ENCODE measurements around the gene CLCN2. TPM values are rescaled to one million over a fixed set of nuclear protein-coding genes. Genes with fewer than 3 reads are reported as not detected.

The CLCN2 gene
- total and polyA plus RNA-seq, 2 of the 4 experiments (the other 2 are of a cell fraction): 2.9 to 5.8 TPM

GRCh38 chr3:184320104-184320445 is 41.3 kb downstream of the CLCN2 start:
- CTCF ChIA-PET: interaction anchor here (0.9 to 1.1 kb wide), 2 partner anchors 19 to 170 kb away, joined by 3 to 8 read pairs; no protein-coding TSS in a partner anchor
- Histone ChIP-seq H3K27me3 (ENCODE audit: control insufficient read depth, insufficient read depth, low read length) (no peaks in the 10 kb centered on the region), H4K20me1 (ENCODE audit: insufficient read depth, low read length) (peaks cover 98% of the 10 kb centered on the region), H2AK9ac (replicated peaks; ENCODE audit: low read depth, low read length, poor library complexity) (peak overlapping the region; percentile 86), H3K9ac (ENCODE audit: low read depth, low read length) (no peak overlapping the region), H3K4me2 (ENCODE audit: low read depth, low read length) (peak overlapping the region; percentile 75), H3K27ac (ENCODE audit: insufficient read depth, low read length) (peak overlapping the region; percentile 75), H3K4me3 (ENCODE audit: insufficient read depth, low read depth, low read length) (no peak overlapping the region), H3K9me1 (ENCODE audit: insufficient read depth, low read length) (peaks cover 38% of the 10 kb centered on the region), H3K36me3 (ENCODE audit: control insufficient read depth, insufficient read depth, low read length) (peaks cover 68% of the 10 kb centered on the region), H4K5ac (ENCODE audit: low read depth, low read length) (no peak overlapping the region), H3K14ac (replicated peaks; ENCODE audit: low read depth, low read length) (0 out of 2 replicates have a peak overlapping the region, but pooled peaks have one; percentile 37), H2AFZ (replicated peaks; ENCODE audit: low read length, poor library complexity) (peak overlapping the region; percentile 40), H3K18ac (ENCODE audit: low read depth, low read length) (no peak overlapping the region; the same call in 1 of the 2 replicates), H2BK15ac (ENCODE audit: low read depth, low read length) (no peak overlapping the region), H3K56ac (ENCODE audit: extremely low read depth, insufficient read depth, low read length) (no peak overlapping the region), H2BK20ac (ENCODE audit: low read depth, low read length) (no peak overlapping the region), H3K4ac (ENCODE audit: low read depth, low read length) (peak overlapping the region; percentile 80), H2BK5ac (ENCODE audit: low read depth, low read length, poor library complexity, severe bottlenecking) (peak overlapping the region; percentile 66), H3K9me3 (ENCODE audit: control insufficient read depth, insufficient read depth, low read length) (no peaks in the 10 kb centered on the region), H3K23ac (ENCODE audit: low read depth, low read length) (no peak overlapping the region), H2AK5ac (ENCODE audit: low read depth, low read length) (peak overlapping the region; percentile 85), H4K91ac (ENCODE audit: insufficient read depth, low read depth, low read length) (no peak overlapping the region), H4K8ac (ENCODE audit: low read depth in 2 of 2, low read length in 2 of 2) (no peak overlapping the region; a peak in 1 of 4 replicates), H3K4me1 (ENCODE audit: control insufficient read depth, insufficient read depth, low read length) (peaks cover 25% of the 10 kb centered on the region), H3K79me1 (ENCODE audit: low read depth in 1 of 2, low read length in 2 of 2) (peaks cover 31 to 76% of the 10 kb centered on the region in 2 experiments), H2BK120ac (ENCODE audit: low read depth, low read length) (no peak overlapping the region)
- no TSS peak for BruUV-seq (replicated peaks)
- ATAC-seq (ENCODE audit: low read depth): peak; percentile 87
- TF ChIP-seq NFE2L2 (IDR thresholded peaks at IDR 0.05; ENCODE audit: low read depth, low read length) (peak; percentile 71), FOS (IDR thresholded peaks at IDR 0.05; ENCODE audit: low read depth, low read length) (peak; percentile 65; the same call in 1 of the 2 replicates), MAZ (IDR thresholded peaks at IDR 0.05; ENCODE audit: borderline replicate concordance, low read depth, low read length) (peak; percentile 50; the same call in 1 of the 2 replicates), RAD21 (IDR thresholded peaks at IDR 0.05; ENCODE audit: low read length) (no peak)
- POLR2A ChIA-PET (ENCODE audit: unreplicated experiment): interaction anchor here (0.7 to 0.8 kb wide), 2 partner anchors 8 to 144 kb away, joined by 3 read pairs; no protein-coding TSS in a partner anchor
- in situ Hi-C loops (cut with MboI; ENCODE audit: low sequenced_read_pairs) (no loop called here), intact Hi-C loops (cut with micrococcal nuclease) (no loop called here), dilution Hi-C loops (cut with HindIII; ENCODE audit: low sequenced_read_pairs, unreplicated experiment) (no loop called here)
- WGBS, 2 experiments (ENCODE audit: extremely low coverage in 2 of 2, insufficient read length in 1 of 2): no CpG with 5 or more reads among the region's 4 CpGs
- peak; percentile 97 for DNase-seq

Measured in IMR-90 (cell line).